GM21360 (cell line): ENCODE results near the gene HOXD3.

Experiments used
- ATAC-seq: cut with Tn5 transposase; IDR thresholded peaks from one replicate; pipeline ENCODE4 v1.9.1; 2021; ENCODE audit warnings: mild to moderate bottlenecking, moderate library complexity; ENCODE audit not compliant: unreplicated experiment

Gene HOXD3

GRCh38 chr2:176174824-176175708, 18.0 kb downstream of the HOXD3 start:
- no peak for ATAC-seq

DNA sequence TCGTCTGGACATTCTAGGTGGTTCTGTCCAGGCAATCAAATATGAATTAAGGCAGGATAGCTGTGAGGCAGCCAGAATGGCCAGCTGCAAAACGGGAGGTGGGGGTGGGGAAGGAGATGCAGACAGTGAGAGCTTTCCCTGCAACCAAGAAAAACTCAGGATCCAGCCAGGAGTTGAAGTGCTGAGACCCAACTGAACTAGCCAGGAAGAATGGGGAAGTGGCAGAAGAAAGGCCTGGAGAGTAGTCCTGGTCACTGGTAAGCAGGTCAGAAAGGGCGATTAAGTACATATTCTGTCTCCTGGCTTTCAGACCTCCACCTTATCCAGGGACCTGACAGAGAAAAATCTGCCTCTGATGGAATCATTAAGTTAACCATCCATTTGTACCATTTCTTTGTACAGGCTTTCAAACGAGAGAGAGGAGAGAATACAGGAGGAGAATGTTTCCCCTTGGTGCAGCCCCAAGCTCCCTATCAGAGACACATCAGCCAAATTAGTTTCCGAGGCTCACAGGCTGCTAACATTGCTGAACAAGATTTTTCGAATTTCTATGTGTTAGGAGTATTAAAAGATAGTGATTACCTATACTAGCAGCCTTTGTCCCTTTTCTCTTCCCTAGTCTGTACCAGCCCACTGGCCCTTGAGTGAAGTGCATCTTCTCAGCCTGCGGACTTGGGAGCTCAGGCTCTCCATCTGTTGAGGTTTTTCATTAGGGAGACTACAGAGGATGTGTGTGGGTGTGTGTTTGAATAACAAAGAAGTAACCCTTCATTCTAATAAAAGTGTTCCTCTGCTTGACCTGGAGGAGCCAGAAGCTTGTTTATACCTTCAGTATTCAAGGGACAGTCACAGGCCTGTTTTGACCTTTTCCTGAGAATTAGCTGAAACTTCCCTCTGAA, 18.9 kb downstream of the HOXD3 start:
- no peak for ATAC-seq

DNA sequence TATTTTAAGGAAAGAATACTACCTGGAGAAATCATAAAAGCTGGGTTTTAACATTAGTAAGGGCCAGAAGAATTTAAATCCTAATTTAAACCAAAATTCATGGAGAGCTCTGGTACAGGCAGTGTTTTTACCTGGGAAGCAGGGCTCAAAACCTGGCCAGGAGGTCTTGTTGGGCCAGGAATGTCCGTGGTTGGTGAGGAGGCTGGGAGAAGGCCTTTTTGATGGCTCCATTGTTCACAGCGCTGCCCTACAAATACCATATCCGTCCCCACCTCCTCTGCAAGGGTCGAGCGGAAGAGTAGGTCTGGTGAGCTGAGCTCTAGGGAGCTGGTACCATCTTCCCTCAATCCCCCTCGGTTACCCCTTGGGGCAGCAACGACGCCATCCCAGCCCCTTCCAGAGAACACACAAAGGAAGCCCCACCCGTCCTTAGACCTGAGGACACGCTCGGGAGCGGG, 20.5 kb downstream of the HOXD3 start:
- no peak for ATAC-seq

DNA sequence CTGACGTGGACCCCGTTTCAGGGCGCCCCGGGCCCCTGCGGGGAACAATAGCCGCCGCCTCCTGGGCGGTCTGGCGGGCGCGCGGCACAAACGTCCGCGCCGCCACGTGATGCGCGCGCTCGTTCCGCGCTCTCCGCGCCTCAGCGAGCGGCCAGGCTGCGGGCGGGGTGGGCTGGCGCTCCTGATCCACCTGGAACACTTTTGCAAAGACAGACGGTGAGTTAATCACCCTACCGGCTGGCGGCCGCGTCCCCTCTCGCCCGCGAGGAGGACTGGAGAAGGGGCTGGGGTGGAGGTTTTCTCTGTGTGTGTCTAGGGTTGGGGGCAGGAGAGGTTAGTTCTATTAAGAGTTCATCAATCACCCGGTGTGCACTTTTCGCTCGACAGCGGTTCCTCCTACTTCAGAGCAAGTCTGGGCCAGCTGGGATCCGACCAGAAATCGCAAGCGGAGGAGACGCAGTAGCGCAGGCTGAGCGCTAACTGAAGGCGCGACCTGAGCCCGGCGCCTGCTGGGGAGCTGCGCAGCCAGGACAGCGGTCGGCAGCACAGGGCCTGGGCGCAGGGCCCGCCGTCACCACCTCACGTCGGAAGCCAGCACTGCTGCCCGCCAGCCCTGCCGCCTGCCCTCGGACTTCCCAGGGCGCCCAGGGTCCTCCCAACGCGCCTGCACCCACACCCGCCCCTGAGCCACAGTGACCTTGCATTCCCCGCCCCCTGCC, 21.1 kb downstream of the HOXD3 start:
- no peak for ATAC-seq

DNA sequence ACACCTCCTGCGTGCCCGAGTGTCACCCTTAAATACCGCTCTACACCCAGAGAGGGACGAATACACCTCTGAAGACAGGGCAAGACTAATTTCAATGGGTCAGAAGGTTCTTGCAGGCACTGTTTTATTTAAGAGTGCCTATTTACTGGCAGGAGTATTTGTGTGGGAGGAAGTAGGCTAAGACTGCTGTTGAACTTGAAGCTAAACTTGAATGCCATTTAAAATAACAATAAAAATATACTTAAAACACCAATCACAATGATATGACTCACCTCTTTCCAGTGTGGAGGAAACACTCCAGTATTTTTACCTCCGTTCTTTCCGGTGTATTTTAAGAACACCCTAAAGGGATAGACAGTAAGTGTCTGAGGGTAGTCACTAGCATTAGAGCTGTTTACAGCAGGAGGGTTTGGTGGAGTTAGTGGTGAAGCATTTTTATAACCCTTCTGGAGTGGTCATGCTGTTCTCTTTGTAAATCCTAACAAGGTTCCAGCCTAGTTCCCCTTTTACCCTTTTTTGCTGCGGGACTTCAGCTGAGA, 21.7 kb downstream of the HOXD3 start:
- ATAC-seq, result no peak

GRCh38 chr2:176181551-176181950, 24.4 kb downstream of the HOXD3 start:
- ATAC-seq, result no peak

DNA sequence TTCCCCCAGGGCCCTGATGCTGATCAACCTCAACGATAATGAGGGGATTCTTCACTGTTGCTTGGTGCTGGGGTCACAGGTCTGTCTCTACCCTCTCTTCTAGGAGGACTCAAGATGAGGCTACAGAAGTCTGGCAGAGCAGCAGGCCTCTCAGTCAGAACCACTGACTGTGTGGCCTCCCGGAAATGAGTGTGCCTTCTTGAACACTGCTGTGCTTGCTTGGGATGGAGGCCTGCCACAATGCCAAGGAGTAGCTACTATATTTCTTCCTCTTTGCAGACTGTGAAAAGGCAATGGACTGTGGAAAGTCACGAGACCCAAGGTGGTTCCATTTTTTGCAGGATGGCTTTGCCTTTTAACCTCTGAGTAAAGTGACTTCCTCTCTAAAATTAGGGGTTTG, 25.6 kb downstream of the HOXD3 start:
- no peak for ATAC-seq

DNA sequence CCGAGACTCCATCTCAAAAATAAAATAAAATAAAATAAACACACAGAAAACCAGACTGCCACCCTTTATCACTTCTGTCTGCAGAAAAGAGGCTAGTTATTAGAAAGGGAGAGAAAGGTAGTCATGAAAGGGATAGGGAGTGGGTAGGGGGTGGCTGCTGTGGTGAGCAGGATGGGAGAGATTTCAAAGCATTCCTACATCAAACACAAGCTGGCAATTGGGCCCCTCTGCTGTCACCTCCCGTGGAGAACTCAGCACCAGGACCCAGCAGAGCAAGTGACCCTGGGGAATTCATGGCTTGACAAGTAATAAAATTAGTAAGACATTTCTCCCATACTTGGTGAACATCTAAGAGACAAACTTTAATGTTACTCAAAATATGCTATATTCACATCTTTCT, 27.6 kb downstream of the HOXD3 start:
- no peak for ATAC-seq

GRCh38 chr2:176186024-176186423, 28.9 kb downstream of the HOXD3 start:
- no peak for ATAC-seq

DNA sequence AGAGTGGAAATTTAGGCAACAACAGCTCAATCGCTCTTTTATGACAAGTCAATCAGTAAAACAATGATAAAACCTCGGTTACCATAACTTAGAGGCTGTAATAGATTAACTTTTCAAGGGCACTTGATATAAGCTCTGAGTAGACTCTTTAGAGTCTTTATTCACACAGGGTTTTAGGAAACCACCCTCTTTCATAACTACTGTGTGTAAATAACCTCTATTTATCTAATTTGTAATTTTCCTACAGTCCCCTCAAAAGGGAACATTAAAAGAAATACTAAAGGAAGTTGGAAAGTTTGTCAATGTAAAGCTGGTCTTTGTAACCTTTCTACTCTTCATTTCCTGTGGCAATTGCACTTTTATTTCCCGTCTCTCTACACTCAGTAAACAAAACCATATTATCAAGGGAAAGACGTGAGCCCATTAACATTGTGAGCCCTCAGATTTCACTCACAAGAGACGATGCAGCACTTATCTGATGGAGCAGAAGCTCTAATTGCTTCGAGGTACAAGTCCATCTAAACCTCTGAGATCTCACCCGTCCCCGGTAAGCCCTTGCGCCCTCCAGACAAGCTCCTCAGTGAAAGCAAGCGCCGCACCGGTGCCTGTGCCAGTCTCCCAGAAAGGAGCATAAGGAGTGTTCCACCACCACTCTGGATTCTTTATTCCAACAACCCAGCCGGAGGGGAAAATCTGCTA, 30.2 kb downstream of the HOXD3 start:
- ATAC-seq, result no peak

- ATAC-seq, result no peak
Measured at GRCh38 chr2:176187899-176188773, 31.0 kb downstream of the HOXD3 start, which contains the start of gene HOXD1. Gene HOXD1 (plus strand): TSS chr2:176188668. CDS start chr2:176188802, 134 bp downstream.

- ATAC-seq, result no peak
Measured at GRCh38 chr2:176188774-176189680, 31.9 kb downstream of the HOXD3 start.

GRCh38 chr2:176189681-176190641, 32.9 kb downstream of the HOXD3 start:
- ATAC-seq, result no peak

GRCh38 chr2:176192351-176192750, 35.2 kb downstream of the HOXD3 start:
- no peak for ATAC-seq

- no peak for ATAC-seq
Measured at GRCh38 chr2:176193048-176193447, 35.9 kb downstream of the HOXD3 start.

- no peak for ATAC-seq
Measured at GRCh38 chr2:176199902-176200301, 42.8 kb downstream of the HOXD3 start.

DNA sequence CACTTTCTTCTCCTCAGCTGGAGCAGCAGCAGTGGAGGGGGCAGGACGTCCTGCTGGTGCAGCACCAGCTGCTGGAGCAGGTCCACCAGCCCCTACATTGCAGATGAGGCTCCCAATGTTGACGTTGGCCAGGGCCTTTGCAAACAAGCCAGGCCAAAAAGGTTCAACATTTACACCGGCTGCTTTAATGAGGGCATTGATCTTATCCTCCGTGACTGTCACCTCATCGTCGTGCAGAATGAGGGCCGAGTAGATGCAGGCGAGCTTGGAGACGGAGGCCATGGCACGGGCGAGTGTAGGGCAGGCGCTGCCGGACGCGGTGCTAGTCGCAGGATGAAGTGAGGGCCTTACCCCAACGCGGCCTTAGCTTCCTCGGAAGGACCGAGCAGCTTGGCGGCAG, 43.9 kb downstream of the HOXD3 start:
- no peak for ATAC-seq
